GM19193 (cell line): ENCODE results near the gene YWHAE.
A peak's percentile ranks its signal among the peaks of the same experiment; 100 is the strongest.

ENCODE experiments used
- POLR2A ChIP-seq: IDR thresholded peaks from 4 replicates; pipeline ENCODE4 v1.6.1; 2011; ENCODE audit not compliant: insufficient read depth, insufficient read length; ENCODE audit errors: extremely low read depth

Gene YWHAE

DNA sequence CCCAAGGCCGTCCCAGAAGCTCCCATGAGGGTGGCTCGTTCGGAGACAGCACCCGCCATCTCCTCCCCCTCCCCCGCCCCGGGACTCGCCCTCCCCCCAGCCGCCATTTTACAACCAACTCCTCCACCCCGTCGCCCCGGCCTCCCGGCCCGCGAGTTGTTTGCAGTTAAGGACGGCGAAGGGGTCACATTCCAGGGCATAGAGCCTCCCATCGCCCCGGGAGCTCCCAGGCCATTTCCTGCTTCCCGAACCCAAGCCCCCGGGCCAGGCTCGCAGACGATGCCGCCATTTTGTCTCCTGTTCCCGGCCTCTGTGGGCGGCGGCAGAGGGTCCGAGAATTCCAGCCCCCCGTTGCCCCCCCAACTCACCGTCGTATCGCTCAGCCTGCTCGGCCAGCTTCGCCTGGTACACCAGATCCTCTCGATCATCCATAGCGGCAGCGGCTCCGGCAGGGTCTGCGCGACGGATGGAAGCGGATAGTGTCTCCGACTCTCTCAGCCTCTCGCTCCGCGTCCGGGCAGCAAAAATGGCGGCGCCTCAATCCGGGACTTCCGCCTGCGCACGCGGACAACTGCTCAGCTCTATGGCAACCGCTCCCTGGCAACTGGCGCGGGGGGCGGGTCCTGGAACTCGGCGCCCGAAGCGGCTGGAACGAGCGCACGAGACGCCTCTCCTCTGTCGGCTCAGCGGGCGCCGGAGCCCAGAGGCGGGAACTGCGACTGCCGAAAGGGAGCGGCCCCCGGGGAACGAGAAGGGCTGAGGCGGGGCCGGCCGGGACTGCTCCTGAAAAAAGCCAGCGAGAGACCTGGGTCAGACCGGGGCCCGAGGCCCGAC, at the start of gene YWHAE:
TSS of gene YWHAE (minus strand) at position 544 of the 834 bp plus-strand sequence. CDS start at position 432, 112 bp downstream.
- peak; percentile 98 for TF ChIP-seq POLR2A

DNA sequence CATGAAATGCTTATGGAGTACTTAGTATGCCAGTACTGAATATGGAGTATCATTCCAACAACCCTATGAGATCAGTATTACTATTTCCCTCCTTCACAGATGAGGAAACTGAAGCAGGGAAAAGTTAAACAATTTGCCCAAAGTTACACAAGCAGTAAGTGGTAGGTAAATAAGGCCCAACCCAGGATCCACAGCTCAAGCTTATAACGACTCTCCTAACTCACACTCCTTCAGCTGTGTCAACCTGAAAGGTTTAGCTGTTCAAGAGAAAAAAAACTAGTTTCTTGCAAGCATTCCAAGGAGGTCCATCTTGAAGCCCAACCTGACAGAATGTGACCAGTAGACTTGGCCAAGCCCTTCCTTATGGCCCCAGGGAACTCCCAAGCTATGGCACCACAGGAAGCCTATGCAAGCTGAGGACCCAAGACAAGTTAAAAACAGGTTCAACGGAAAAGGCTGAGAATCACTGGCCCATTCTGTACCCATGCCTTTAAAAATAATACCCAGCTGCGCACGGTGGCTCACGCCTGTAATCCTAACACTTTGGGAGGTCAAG, 49.5 kb upstream of the YWHAE start:
- no peak for TF ChIP-seq POLR2A

GRCh38 chr17:1447052-1447451, 47.0 kb upstream of the YWHAE start:
- no peak for TF ChIP-seq POLR2A

DNA sequence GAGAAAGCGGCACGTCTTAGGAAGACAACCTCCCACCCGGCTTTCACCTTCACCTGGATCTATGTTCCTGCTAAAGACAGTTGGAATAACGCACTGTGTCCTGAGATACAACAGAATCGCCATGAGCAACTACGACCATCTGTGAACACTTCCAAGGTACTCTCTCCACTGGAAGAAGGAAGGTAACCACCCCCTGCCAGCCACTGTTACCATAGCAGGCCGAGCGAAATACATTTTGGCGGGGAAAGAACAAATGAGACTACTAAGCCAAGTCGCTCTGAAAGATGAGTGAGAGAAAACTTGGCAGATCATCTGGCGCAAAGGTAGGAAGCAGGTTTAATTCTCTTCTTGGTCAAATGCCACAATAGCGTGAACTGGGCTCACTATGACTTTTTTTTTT, 46.2 kb upstream of the YWHAE start:
- TF ChIP-seq POLR2A = no peak

DNA sequence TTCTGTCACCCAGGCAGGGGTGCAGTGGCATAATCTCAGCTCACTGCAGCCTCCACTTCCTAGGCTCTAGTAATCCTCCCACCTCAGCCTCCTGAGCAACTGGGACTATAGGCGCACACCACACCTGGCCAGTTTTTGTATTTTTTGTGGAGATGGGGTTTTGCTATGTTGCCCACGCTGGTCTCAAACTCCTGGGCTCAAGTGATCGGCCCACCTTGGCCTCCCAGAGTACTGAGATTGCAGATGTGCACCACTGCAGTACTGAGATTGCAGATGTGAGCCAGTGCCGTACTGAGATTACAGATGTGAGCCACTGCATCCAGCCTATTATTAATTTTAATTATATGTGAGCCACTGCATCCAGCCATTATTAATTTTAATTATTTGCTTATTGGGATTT, 42.2 kb upstream of the YWHAE start:
- no peak for TF ChIP-seq POLR2A

DNA sequence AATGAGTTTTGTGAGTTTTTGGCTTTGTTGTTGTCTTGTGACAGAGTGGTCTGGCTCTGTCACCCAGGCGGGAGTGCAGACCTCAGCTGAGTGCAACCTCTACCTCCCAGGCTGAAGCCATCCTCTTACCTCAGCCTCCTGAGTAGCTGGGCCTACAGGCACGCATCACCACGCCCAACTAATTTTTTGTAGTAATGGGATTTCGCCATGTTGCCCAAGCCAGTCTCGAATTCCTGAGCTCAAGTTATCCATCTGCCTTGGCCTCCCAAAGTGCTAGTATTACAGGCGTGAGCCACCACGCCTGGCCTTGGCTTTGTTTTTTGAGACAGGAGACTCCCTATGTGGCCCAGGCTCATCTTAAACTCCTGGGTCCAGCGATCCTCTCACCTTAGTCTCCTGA, 40.9 kb upstream of the YWHAE start:
- no peak for TF ChIP-seq POLR2A

DNA sequence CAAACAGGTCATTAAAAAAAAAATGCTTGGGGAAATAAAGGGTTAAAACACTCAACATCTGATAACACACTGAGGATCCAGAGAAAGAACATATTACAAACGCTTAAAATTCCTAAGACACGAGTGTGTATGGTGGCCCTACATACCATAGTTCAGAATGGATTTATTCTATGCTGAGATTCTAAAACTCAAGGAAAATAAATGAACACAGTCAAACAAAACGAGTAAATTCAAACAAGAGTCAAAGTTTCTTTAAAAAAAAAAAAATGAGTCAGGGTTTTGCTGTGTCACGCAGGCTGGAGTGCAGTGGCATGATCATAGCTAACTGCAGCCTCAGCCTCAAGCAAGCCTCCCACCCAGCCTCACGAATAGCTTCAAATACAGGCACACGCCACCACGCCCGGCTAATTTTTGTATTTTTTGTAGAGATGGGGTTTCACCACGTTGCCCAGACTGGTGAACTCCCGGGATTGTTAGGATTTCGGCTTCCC, 38.6 kb upstream of the YWHAE start:
- TF ChIP-seq POLR2A = no peak

DNA sequence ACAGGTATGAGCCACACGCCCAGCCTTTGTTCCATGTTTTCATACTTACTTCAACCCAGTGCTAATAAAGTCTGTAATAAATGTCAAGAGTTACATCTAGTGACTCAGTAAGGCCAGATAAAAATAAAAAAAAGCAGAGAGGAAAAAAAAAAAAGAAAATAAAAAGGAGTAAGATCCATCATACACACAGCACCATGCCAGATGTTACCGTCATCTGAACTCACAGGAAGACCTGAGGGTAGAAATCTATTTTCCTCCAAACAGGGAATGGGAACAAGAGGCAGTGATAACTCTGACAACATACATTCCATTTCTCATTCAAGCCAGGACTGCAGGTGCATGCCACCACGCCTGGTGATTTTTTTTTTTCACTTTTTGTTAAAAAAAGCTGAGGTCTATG, 35.3 kb upstream of the YWHAE start:
- TF ChIP-seq POLR2A = no peak

DNA sequence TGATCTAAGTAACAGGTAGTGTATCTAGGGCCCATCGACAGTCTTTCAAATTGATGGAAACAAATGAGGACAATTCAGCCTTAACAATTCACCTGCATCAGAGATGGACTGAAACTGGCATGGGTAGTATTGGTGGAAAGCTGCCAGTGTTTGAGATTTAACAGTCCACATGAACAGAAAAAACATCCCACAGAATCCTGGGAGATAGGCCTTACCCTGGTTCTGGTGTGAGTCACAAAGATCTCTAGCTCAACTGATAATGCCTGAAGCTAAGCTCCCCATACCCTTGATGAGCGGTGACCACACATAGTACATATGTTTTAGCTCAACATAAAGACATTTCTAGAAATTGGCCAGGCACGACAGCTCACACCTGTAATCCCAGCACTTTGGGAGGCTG, 34.1 kb upstream of the YWHAE start:
- TF ChIP-seq POLR2A = no peak

GRCh38 chr17:1431631-1432104, 31.6 kb upstream of the YWHAE start:
- no peak for TF ChIP-seq POLR2A

DNA sequence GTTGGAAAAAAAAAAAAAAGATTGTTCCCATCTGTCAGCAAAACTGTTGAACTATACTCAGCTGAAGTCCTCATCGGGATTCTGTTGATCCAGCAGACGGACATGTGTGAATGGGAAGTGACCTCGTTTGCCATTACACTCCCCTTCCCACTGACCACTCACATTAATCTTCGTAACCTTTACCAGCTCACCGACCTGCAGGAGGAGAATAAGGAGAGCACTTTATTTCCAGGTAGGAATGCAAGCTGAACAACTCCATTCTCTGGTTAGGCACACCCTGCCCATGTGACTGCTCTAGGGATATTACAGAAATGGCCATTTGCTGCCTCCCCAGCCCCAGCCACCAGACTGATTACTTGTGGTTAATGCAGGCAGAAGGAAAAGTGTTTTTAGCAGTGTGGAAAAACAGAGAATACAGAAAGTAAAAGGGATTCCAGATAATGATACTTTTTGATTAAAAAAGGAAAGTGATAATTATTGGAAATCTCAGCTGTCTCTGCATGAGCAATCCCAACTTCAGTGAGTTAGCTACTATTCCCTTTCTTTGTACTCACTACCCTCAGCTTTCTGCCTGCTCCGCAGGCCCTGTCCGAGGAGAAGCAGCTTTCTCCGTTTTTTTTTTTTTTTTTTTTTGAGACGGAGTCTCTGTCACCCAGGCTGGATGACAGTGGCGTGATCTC, 23.6 kb upstream of the YWHAE start:
- no peak for TF ChIP-seq POLR2A

GRCh38 chr17:1422885-1423284, 22.9 kb upstream of the YWHAE start:
- no peak for TF ChIP-seq POLR2A

DNA sequence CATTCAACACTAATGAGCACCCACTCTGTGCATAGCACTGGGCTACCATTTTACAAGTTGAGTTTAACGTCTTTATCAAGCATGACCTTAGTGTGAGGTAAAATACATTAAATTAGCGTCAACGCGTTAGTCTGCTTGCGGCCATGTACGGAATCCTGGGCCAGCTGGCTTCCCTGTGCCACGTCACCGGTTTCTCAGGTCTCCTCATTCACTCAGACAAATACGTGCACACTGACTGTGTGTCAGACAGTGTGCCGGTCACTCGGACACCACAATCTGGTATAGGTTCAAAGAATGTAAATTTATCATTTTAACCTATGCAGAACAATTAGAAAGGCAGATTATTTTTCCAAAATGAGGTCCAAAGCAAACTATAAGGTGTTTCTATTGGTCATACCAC, 21.4 kb upstream of the YWHAE start:
- no peak for TF ChIP-seq POLR2A

DNA sequence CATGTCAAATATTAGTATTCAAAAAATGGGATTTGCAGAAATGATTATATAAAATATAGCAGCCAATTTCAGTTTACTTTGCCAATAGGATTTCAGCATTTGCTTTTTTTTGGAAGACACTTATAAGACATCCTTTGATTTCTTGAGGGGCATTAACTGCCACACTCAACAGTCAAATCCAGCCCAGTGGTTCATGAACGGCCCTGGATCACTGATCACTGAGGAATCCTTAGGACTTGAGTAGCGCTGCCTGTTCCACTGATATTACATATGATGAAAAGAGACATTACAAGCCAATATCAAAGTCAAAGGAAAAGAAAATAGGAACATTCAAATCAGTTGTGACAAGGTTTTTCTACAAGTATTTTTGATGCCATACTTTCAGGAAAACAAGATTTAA, 21.0 kb upstream of the YWHAE start:
- TF ChIP-seq POLR2A = no peak

- TF ChIP-seq POLR2A = no peak
These were observed 20.1 kb upstream of the YWHAE start for GRCh38 chr17:1420163-1420562.
